ENCODE measurements around the gene MANEA. TPM values are rescaled to one million over a fixed set of nuclear protein-coding genes. Genes with fewer than 3 reads are reported as not detected.

Gene MANEA
- total and polyA plus RNA-seq, 2 of the 8 experiments (the other 6 are each of a cell fraction or from before 2014, with no cell fraction given), result 2.8 to 10.4 TPM

GRCh38 chr6:95577304-95578105, at the start of gene MANEA (continued):
- TF ChIP-seq PHF8 (conservative IDR thresholded peaks at IDR 0.05; ENCODE audit: low read depth, low read length) (peak; percentile 40; the same call in 1 of the 2 replicates), CHD2 (IDR thresholded peaks at IDR 0.05; ENCODE audit: low read length) (no peak), BACH1 (IDR thresholded peaks at IDR 0.05; ENCODE audit: low read length) (no peak), KDM4A (IDR thresholded peaks at IDR 0.05; ENCODE audit: low read depth, low read length, severe bottlenecking) (peak; percentile 80), EZH2 (IDR thresholded peaks at IDR 0.05; ENCODE audit: low read depth, low read length, severe bottlenecking) (no peak), TCF12 (IDR thresholded peaks at IDR 0.05; ENCODE audit: low read depth, low read length) (no peak), E2F6 (IDR thresholded peaks at IDR 0.05) (peak; percentile 91), RBBP5 (IDR thresholded peaks at IDR 0.05; ENCODE audit: borderline replicate concordance, low read depth, low read length) (peak; percentile 97), ASH2L (IDR thresholded peaks at IDR 0.05; ENCODE audit: low read length) (peak; percentile 85), CBX5 (IDR thresholded peaks at IDR 0.05; ENCODE audit: low read depth, low read length) (no peak), POLR2AphosphoS5 (IDR thresholded peaks at IDR 0.05; ENCODE audit: low read depth, low read length) (peak; percentile 57; the same call in 1 of the 2 replicates), FOSL1 (IDR thresholded peaks at IDR 0.05; ENCODE audit: insufficient read depth, low read depth, low read length) (no peak), SIX5 (IDR thresholded peaks at IDR 0.05; ENCODE audit: low read depth, low read length) (no peak), ZNF274 (IDR thresholded peaks at IDR 0.05; ENCODE audit: borderline replicate concordance, extremely low read depth, low read length) (no peak), HDAC6 (IDR thresholded peaks at IDR 0.05; ENCODE audit: low read depth, low read length) (no peak), BRCA1 (IDR thresholded peaks at IDR 0.05; ENCODE audit: low read depth, low read length) (no peak), ATF2 (IDR thresholded peaks at IDR 0.05; ENCODE audit: low read length) (no peak)
